ENCODE results near the gene DNM3.

The DNM3 gene

DNA sequence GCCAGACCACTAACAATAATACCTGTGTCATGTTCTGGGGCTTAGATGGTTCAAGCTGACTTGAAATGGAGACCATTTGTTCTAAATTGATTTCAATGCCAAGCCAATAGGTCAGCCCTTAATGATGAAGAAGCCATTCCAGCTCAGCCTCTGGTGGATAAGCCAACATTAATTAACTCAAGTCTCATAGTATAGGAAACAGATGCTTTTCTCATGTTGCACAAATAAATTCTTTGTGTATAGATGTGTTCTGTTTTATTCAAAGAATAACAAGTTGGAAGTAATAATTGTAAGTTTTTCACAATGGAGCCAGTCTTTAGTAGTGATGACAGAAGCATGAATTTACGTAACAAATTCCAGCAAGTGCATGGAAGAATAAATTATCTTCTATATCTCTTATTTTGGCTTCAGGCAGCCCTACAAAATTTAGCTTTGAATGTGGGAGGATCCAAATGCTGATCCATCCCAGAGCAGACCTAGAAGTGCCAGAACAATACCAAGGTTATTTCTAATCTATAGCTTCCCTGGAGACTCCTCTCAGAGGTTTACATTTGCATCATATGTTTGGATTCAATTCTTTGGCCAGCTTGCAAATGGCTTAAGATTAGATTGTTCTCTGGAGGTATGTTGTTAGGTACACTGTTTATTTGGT, 536.9 kb downstream of the DNM3 start:
- DNase-seq (ENCODE audit: insufficient read length, low spot score) (no peak), FAIRE-seq (no peak)
- TF ChIP-seq, protein P1, sequence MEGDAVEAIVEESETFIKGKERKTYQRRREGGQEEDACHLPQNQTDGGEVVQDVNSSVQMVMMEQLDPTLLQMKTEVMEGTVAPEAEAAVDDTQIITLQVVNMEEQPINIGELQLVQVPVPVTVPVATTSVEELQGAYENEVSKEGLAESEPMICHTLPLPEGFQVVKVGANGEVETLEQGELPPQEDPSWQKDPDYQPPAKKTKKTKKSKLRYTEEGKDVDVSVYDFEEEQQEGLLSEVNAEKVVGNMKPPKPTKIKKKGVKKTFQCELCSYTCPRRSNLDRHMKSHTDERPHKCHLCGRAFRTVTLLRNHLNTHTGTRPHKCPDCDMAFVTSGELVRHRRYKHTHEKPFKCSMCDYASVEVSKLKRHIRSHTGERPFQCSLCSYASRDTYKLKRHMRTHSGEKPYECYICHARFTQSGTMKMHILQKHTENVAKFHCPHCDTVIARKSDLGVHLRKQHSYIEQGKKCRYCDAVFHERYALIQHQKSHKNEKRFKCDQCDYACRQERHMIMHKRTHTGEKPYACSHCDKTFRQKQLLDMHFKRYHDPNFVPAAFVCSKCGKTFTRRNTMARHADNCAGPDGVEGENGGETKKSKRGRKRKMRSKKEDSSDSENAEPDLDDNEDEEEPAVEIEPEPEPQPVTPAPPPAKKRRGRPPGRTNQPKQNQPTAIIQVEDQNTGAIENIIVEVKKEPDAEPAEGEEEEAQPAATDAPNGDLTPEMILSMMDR (IDR thresholded peaks at IDR 0.05; ENCODE audit: insufficient read depth, missing control alignments): no peak

DNA sequence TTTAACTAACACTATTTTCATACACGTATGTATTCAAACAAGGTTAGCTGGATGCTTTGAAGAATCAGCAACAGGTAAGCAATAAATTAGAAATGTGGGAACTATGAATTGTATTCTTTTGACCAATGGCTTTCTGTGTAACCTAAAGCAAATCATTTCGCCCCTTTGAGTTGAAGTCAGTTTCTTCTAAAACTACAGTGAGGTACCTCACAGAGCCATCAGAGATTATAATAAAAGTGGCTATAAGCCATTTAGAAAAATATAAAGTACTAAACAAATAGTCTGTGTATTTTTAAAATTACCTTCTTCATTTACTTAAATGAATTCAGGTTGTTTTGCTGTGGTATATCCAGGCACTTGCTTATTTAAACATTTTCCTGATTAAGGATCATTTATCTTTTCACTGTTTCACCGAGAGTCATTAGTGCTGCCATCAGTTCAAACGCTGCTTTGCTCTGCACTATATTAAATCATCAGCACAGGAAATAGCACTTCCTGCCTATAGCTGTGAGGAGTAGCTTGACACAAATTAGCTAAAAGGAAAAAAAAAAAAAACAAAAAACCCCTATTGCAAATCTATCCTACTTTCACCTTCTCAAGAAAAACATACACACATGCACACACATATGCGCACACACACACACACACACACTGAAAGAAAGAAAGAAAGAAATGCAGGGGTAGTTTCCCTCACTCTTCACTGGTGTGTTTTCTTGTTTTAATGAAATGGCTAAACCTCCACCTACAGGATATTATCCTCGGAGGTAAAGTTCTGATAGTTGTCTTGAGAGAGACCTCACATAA, 539.3 kb downstream of the DNM3 start:
- TF ChIP-seq, protein P1 (IDR thresholded peaks at IDR 0.05; ENCODE audit: insufficient read depth, missing control alignments): no peak
- FAIRE-seq (no peak), DNase-seq (ENCODE audit: insufficient read length, low spot score) (no peak)

DNA sequence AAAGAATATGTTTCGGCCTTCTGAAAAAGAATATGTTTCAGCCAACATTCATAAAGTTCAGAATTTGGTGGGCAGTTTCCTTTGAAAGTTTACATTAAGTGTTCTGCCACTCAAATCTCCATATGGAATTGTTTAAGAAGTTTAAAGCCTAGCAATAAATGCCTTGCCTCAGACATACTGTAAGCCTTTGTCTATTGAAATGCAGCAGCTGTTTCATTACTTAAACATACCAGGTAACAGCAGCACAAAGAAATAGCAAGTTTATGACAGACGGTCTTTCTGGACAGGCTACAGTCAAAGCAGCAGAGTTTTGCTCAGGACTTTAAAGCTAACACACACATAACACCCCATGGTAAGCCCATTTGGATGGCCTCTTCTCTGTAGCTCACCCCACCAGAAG, 540.6 kb downstream of the DNM3 start:
- TF ChIP-seq, protein P1 (IDR thresholded peaks at IDR 0.05; ENCODE audit: insufficient read depth, missing control alignments): no peak
- DNase-seq (ENCODE audit: insufficient read length, low spot score) (no peak), FAIRE-seq (no peak)

DNA sequence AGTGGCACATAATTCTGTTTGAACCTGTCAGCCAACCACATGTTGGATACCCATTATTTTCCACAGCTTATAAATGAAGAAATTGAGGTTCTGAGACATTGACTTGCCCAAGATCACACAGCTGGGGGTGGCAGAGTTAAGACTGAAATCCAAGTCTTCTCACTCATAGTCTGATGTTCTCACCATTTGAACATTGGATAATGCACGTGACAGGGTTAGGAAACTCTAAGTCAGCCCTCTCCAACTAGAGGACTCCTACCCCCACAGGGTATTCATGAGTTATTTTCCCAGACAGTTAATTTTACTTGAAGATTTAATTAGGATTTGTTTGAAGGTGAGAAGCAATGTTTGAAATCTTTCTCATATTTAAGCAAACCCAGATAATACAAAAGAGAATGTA, 541.1 kb downstream of the DNM3 start:
- DNase-seq (ENCODE audit: insufficient read length, low spot score) (no peak), FAIRE-seq (no peak)
- TF ChIP-seq, protein P1 (IDR thresholded peaks at IDR 0.05; ENCODE audit: insufficient read depth, missing control alignments): no peak

DNA sequence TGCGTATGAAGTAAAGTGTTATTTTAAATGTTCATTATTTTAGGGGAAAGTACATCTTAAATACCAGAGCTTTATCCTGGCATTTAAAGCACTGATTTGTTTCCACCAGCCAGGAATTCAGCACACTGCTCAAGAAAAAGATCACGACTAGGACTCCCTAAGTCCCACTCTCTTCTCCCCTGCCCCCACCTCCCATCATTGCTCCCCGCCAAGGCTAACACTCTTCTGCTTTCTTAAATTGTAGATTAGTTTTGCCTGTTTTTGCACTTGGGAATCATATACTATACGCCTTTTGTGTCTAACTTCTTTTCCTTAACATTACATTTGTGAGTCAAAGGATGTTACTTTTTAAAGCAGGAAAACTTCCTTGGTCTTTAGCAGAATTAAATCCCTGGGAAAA, 541.7 kb downstream of the DNM3 start:
- DNase-seq (ENCODE audit: insufficient read length, low spot score) (no peak), FAIRE-seq (no peak)
- TF ChIP-seq, protein P1 (IDR thresholded peaks at IDR 0.05; ENCODE audit: insufficient read depth, missing control alignments): no peak

DNA sequence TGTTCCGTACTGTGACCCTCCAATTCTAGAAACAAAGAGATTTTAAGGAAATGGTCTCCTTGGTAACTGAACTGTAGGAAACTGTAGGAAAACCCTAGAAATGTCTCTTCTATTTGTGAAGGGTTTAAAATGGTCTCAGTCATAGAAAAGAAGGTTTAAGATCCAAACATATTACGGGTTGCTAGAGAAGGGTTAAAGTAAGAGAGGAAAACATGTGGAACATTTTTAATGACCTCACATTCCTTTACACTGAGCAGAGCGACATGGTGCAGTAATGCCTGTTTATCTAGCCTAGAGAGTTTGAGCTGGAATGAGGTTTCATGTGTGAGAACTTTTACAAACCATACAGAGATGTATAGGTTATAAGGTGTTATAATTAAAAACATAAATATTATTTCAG, 542.2 kb downstream of the DNM3 start:
- TF ChIP-seq, protein P1 (IDR thresholded peaks at IDR 0.05; ENCODE audit: insufficient read depth, missing control alignments): no peak
- FAIRE-seq: no peak
- DNase-seq (ENCODE audit: insufficient read length, low spot score): no peak

DNA sequence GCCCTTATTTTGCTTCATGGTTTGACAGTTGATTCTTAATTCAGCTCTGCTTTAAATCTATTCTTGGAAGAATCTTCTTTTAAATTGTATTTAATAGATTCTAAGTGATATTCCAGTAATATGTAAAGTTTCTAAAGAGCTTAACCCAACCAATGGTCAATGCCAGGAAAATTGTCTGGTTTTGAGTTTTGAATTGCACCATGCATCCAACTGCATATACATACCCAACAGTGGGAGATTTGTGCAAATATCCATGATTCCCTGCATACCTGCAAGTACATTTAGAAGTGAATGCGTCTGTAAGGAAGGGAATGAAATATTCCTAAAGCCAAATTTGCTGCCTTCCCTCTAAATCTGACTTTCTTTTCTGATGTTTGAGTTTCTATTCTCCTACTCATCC, 543.4 kb downstream of the DNM3 start:
- DNase-seq (ENCODE audit: insufficient read length, low spot score) (no peak), FAIRE-seq (peak; percentile 48)
- TF ChIP-seq, protein P1 (IDR thresholded peaks at IDR 0.05; ENCODE audit: insufficient read depth, missing control alignments): no peak

Measured in D721Med (cell line).